Ectodermal cell (in vitro differentiated cells): ENCODE results near the gene PRRX2.
"Not testable (repeated sequence)": the region's sequence is repeated elsewhere in the genome, so short reads cannot be mapped to it uniquely, and the experiment has no call there.

ENCODE experiments used
- H3K27ac ChIP-seq: 2 replicates; pipeline ENCODE4 v1.7.0; 2013; ENCODE audit warnings: mild to moderate bottlenecking, low read depth, low read length; ENCODE audit not compliant: insufficient read depth, poor library complexity, severe bottlenecking
- H3K27me3 ChIP-seq: 2 replicates; pipeline ENCODE4 v1.7.0; 2013; ENCODE audit warnings: mild to moderate bottlenecking, low read length; ENCODE audit not compliant: insufficient read depth, control insufficient read depth, poor library complexity, severe bottlenecking
- H3K36me3 ChIP-seq: one replicate; pipeline ENCODE4 v1.7.0; 2013; ENCODE audit warnings: low read length; ENCODE audit not compliant: control insufficient read depth, insufficient read depth
- H3K4me1 ChIP-seq: one replicate; pipeline ENCODE4 v1.7.0; 2013; ENCODE audit warnings: low read length; ENCODE audit not compliant: control insufficient read depth, insufficient read depth
- H3K4me3 ChIP-seq: 2 replicates; pipeline ENCODE4 v1.7.0; 2013; ENCODE audit warnings: low read depth, low read length, control low read depth; ENCODE audit not compliant: insufficient read depth
- H3K9me3 ChIP-seq: 2 replicates; pipeline ENCODE4 v1.7.0; 2013; ENCODE audit warnings: mild to moderate bottlenecking, low read length, moderate library complexity; ENCODE audit not compliant: control insufficient read depth
- WGBS, 2 experiments: methylation state at CpG; one replicate each; pipeline ENCODE4 v1.1.7; 2013; ENCODE audit warnings: missing lambda C conversion rate in 2 of 2; 5-methylcytosine and 5-hydroxymethylcytosine counted together

PRRX2 gene

GRCh38 chr9:129740174-129740573, 74.7 kb downstream of the PRRX2 start:
- Histone ChIP-seq H3K36me3 (no peaks in the 10 kb centered on the region), H3K27me3 (no peaks in the 10 kb centered on the region), H3K4me3 (no peak overlapping the region), H3K27ac (no peak overlapping the region), H3K9me3 (no peaks in the 10 kb centered on the region), H3K4me1 (no peaks in the 10 kb centered on the region)
- 82 to 86% methylated on average over 7 of the region's 7 CpGs for WGBS, 2 experiments

- Histone ChIP-seq H3K27me3 (no peaks in the 10 kb centered on the region), H3K4me3 (no peak overlapping the region), H3K27ac (no peak overlapping the region), H3K9me3 (no peaks in the 10 kb centered on the region), H3K36me3 (no peaks in the 10 kb centered on the region), H3K4me1 (no peaks in the 10 kb centered on the region)
- whole genome bisulfite sequencing, 2 experiments: 94 to 95% methylated on average over 13 of the region's 13 CpGs
Observed at GRCh38 chr9:129740666-129741464, 75.4 kb downstream of the PRRX2 start.

GRCh38 chr9:129745200-129745599, 79.8 kb downstream of the PRRX2 start:
- H3K36me3 ChIP-seq: no peaks in the 10 kb centered on the region
- H3K4me3 ChIP-seq: no peak overlapping the region
- no peaks in the 10 kb centered on the region for H3K4me1 ChIP-seq
- H3K27ac ChIP-seq: no peak overlapping the region
- 93 to 96% methylated on average over 7 of the region's 7 CpGs for WGBS, 2 experiments
- H3K9me3 ChIP-seq: no peaks in the 10 kb centered on the region
- no peaks in the 10 kb centered on the region for H3K27me3 ChIP-seq

DNA sequence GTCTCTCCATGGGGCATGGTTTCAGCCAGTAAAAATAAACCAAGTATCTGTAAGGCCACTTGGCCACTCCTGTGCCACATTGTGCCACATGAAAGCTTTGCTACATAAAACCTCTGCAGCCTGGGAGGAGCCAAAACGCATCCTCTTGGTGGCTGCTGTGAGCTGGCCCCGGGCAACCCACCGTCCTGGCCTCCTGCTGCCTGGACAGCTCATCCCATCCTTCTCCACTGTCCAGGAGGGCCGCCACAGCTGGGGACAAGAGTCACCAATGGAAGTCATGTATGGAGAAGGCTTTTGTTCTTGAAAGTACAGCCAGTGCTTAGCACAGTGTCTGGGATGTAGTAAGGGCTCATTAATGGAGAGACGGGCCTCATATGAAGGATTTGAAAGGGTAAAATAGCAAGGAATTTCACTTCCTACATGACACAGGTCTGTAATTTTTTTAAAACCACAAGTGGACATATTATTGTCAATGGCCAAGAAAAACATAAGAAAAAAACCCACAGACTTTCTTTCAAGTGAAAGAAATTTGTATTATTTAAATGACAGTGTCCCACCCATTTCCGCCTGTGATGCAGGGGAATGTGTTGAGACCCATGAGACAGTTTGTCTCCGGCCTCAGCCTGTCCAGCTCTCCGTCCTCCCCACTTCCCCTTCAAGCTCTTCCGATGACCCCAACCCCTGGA, 80.8 kb downstream of the PRRX2 start:
- Histone ChIP-seq H3K36me3 (no peaks in the 10 kb centered on the region), H3K4me3 (no peak overlapping the region), H3K9me3 (no peaks in the 10 kb centered on the region), H3K27ac (no peak overlapping the region), H3K4me1 (no peaks in the 10 kb centered on the region), H3K27me3 (no peaks in the 10 kb centered on the region)
- 74 to 77% methylated on average over 9 of the region's 9 CpGs for WGBS, 2 experiments

GRCh38 chr9:129748249-129748648, 82.8 kb downstream of the PRRX2 start:
- H3K4me3 ChIP-seq: no peak overlapping the region
- H3K27me3 ChIP-seq: no peaks in the 10 kb centered on the region
- peaks cover 12% of the 10 kb centered on the region for H3K4me1 ChIP-seq
- no peak overlapping the region for H3K27ac ChIP-seq
- H3K9me3 ChIP-seq: no peaks in the 10 kb centered on the region
- no peaks in the 10 kb centered on the region for H3K36me3 ChIP-seq
- 94 to 96% methylated on average over 4 to 5 of the region's 5 CpGs for WGBS, 2 experiments

- H3K27ac ChIP-seq, H3K27me3 ChIP-seq, H3K36me3 ChIP-seq, H3K4me3 ChIP-seq, H3K9me3 ChIP-seq: not testable (repeated sequence)
- peaks cover 15% of the 10 kb centered on the region for H3K4me1 ChIP-seq
- WGBS, 2 experiments: 86 to 87% methylated on average over 4 of the region's 4 CpGs
Observed at GRCh38 chr9:129749052-129749451, 83.6 kb downstream of the PRRX2 start.

DNA sequence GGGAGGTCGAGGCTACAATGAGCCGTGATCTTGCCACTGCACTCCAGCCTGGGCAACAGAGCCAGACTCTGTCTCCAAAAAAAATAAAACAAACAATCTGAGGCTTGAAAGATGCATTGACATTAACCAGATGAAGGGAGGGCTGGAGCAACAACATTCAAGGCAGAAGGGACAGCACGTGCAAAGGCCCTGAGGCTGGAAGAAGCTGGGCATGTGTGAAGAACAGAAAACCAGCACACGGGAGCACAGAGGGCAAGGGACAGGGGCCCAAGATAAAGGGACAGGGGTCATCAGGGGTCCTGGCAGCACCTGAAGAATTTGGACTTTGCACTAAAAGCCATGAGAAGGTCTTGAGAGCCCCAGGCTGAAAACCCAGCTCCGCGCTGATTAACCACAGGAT, 84.1 kb downstream of the PRRX2 start:
- WGBS, 2 experiments: 94 to 96% methylated on average over 6 of the region's 6 CpGs
- peaks cover 3% of the 10 kb centered on the region for H3K27me3 ChIP-seq
- peaks cover 15% of the 10 kb centered on the region for H3K4me1 ChIP-seq
- no peak overlapping the region for H3K27ac ChIP-seq
- H3K4me3 ChIP-seq: no peak overlapping the region
- no peaks in the 10 kb centered on the region for H3K9me3 ChIP-seq
- no peaks in the 10 kb centered on the region for H3K36me3 ChIP-seq

- Histone ChIP-seq H3K36me3 (no peaks in the 10 kb centered on the region), H3K27me3 (peaks cover 3% of the 10 kb centered on the region), H3K4me1 (peaks cover 15% of the 10 kb centered on the region), H3K27ac (no peak overlapping the region), H3K4me3 (no peak overlapping the region), H3K9me3 (no peaks in the 10 kb centered on the region)
- WGBS, 2 experiments: 91 to 92% methylated on average over 9 of the region's 9 CpGs
Observed at GRCh38 chr9:129750013-129750638, 84.7 kb downstream of the PRRX2 start.

DNA sequence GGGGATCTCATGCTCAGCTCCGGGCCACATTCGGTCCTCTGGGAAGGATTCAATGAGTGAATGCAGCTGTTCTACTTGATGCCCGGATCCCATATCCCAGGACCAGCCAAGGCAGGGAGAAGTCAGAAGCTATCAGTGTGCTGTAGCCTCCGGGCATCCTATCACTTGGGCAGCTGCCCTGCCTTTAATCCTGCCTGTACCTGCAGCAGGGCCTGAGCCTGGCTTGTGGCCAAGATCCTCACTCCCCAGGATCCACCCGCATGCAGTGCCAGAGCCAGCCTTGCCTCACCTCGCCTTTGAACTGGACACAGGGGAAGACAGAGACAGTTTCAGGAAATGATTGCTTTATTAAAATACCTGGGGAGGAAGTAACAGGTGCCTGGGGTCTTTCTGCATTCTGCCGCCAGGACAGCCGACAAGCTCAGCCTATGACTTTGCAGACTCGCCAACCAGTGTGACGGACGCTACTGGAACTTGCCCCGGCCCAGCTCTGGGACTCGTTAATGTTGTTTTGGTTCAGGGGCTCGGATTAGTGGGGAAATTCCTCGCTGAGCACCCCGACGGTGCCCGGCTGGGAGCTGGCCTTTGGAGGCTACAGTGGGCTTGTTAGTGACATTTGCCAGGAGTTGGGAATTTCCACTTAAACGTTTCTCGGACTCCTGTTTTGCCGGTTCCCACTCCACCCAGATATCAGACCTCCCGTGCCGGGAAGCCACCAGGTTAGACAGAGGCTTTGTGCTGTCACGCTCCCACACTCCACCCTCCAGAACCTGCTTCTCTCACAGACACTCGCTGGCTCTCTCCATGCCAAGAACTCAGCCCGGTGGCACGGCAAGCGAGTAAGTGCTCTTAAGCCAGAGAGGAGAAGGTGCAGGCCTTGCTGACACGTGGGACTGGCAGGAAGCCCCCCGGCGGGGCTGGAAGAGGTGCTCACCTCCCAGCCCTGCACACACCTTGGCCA, 86.7 kb downstream of the PRRX2 start:
- no peak overlapping the region for H3K27ac ChIP-seq
- peaks cover 3% of the 10 kb centered on the region for H3K27me3 ChIP-seq
- WGBS, 2 experiments: 86 to 90% methylated on average over 31 of the region's 31 CpGs
- H3K9me3 ChIP-seq: no peaks in the 10 kb centered on the region
- peak overlapping the region; percentile 18 for H3K4me3 ChIP-seq
- H3K36me3 ChIP-seq: no peaks in the 10 kb centered on the region
- H3K4me1 ChIP-seq: peaks cover 15% of the 10 kb centered on the region
